ENCODE results near the gene ACAA1. TPM values are rescaled to one million over a fixed set of nuclear protein-coding genes. Genes with fewer than 3 reads are reported as not detected.

Gene ACAA1
- total RNA-seq, 2 experiments from 2014 or later = 13.3 to 50.3 TPM

- intact Hi-C loops (cut with micrococcal nuclease; ENCODE audit: unreplicated experiment) = loop anchor here (5.0 kb wide), 1 partner anchor 228 kb away; the partner anchor contains the start of gene XYLB
- H3K9me3 ChIP-seq (ENCODE audit: low read length) = no peaks in the 10 kb centered on the region
- H3K27ac ChIP-seq (ENCODE audit: low read depth, low read length, poor library complexity, severe bottlenecking) = no peak overlapping the region
- H3K4me3 ChIP-seq (ENCODE audit: low read depth, low read length, poor library complexity, severe bottlenecking) = no peak overlapping the region
- DNase-seq (ENCODE audit: low spot score) = no peak
- no peak overlapping the region for H2AFZ ChIP-seq (ENCODE audit: low read length)
- H4K20me1 ChIP-seq (ENCODE audit: insufficient read depth, low read length) = no peaks in the 10 kb centered on the region; the same call in 1 of the 2 replicates
- POLR2A ChIA-PET = interaction anchor here (1.2 kb wide), 1 partner anchor 44 kb away, joined by 3 read pairs; no protein-coding TSS in a partner anchor
- H3K4me2 ChIP-seq (ENCODE audit: low read length) = no peak overlapping the region
- H3K79me2 ChIP-seq (ENCODE audit: insufficient read depth, low read depth, low read length) = no peaks in the 10 kb centered on the region
- H3K4me1 ChIP-seq (ENCODE audit: insufficient read depth, low read length, poor library complexity, severe bottlenecking) = no peaks in the 10 kb centered on the region
- peaks cover 26% of the 10 kb centered on the region for H3K36me3 ChIP-seq (ENCODE audit: insufficient read depth, low read length)
- no TSS peak for BruUV-seq (replicated peaks)
- H3K9me2 ChIP-seq (ENCODE audit: insufficient read depth, low read length) = no peaks in the 10 kb centered on the region
- CTCF ChIA-PET (ENCODE audit: unreplicated experiment) = interaction anchor here (0.6 kb wide), 1 partner anchor 362 kb away, joined by 3 read pairs; no protein-coding TSS in a partner anchor
- TF ChIP-seq EZH2phosphoT487 (IDR thresholded peaks at IDR 0.05; ENCODE audit: borderline replicate concordance, low read depth, low read length) = no peak
- no peak for TF ChIP-seq CTCF (conservative IDR thresholded peaks at IDR 0.05; ENCODE audit: low read length)
Measured at GRCh38 chr3:38119248-38119544, 17.7 kb downstream of the ACAA1 start.

GRCh38 chr3:38118421-38119247 lies 18.3 kb downstream of the ACAA1 start:
- no peak overlapping the region for H2AFZ ChIP-seq (ENCODE audit: low read length)
- H3K4me2 ChIP-seq (ENCODE audit: low read length) = no peak overlapping the region
- no peaks in the 10 kb centered on the region for H3K4me1 ChIP-seq (ENCODE audit: insufficient read depth, low read length, poor library complexity, severe bottlenecking)
- intact Hi-C loops (cut with micrococcal nuclease; ENCODE audit: unreplicated experiment) = loop anchor here (1.0 to 5.0 kb wide), 3 partner anchors 180 to 361 kb away; partner anchors contain the start of gene XYLB
- POLR2A ChIA-PET = interaction anchor here (1.2 kb wide), 1 partner anchor 44 kb away, joined by 3 read pairs; no protein-coding TSS in a partner anchor
- H3K9me2 ChIP-seq (ENCODE audit: insufficient read depth, low read length) = no peaks in the 10 kb centered on the region
- no peaks in the 10 kb centered on the region for H3K9me3 ChIP-seq (ENCODE audit: low read length)
- H3K27ac ChIP-seq (ENCODE audit: low read depth, low read length, poor library complexity, severe bottlenecking) = no peak overlapping the region
- no peaks in the 10 kb centered on the region for H3K79me2 ChIP-seq (ENCODE audit: insufficient read depth, low read depth, low read length)
- TF ChIP-seq EZH2phosphoT487 (IDR thresholded peaks at IDR 0.05; ENCODE audit: borderline replicate concordance, low read depth, low read length) (no peak), CTCF (conservative IDR thresholded peaks at IDR 0.05; ENCODE audit: low read length) (no peak)
- no peak overlapping the region for H3K4me3 ChIP-seq (ENCODE audit: low read depth, low read length, poor library complexity, severe bottlenecking)
- no peak for DNase-seq (ENCODE audit: low spot score)
- no peaks in the 10 kb centered on the region; the same call in 1 of the 2 replicates for H4K20me1 ChIP-seq (ENCODE audit: insufficient read depth, low read length)
- CTCF ChIA-PET (ENCODE audit: unreplicated experiment) = interaction anchor here (0.6 kb wide), 1 partner anchor 363 kb away, joined by 3 read pairs; no protein-coding TSS in a partner anchor
- BruUV-seq (replicated peaks) = no TSS peak
- H3K36me3 ChIP-seq (ENCODE audit: insufficient read depth, low read length) = peaks cover 25% of the 10 kb centered on the region

Measured in OCI-LY7 (cell line).